GM18511 (cell line): ENCODE data around the gene UNKL.

Experiments used
- ATAC-seq: cut with Tn5 transposase; IDR thresholded peaks from one replicate; pipeline ENCODE4 v1.9.1; 2021; ENCODE audit warnings: mild to moderate bottlenecking, moderate library complexity; ENCODE audit not compliant: unreplicated experiment

The UNKL gene

GRCh38 chr16:1342526-1343427 is 71.7 kb downstream of the UNKL start:
- ATAC-seq = peak; percentile 86

GRCh38 chr16:1341495-1342420 is 72.7 kb downstream of the UNKL start:
- no peak for ATAC-seq

- no peak for ATAC-seq
Measured at GRCh38 chr16:1340730-1341494, 73.6 kb downstream of the UNKL start.

DNA sequence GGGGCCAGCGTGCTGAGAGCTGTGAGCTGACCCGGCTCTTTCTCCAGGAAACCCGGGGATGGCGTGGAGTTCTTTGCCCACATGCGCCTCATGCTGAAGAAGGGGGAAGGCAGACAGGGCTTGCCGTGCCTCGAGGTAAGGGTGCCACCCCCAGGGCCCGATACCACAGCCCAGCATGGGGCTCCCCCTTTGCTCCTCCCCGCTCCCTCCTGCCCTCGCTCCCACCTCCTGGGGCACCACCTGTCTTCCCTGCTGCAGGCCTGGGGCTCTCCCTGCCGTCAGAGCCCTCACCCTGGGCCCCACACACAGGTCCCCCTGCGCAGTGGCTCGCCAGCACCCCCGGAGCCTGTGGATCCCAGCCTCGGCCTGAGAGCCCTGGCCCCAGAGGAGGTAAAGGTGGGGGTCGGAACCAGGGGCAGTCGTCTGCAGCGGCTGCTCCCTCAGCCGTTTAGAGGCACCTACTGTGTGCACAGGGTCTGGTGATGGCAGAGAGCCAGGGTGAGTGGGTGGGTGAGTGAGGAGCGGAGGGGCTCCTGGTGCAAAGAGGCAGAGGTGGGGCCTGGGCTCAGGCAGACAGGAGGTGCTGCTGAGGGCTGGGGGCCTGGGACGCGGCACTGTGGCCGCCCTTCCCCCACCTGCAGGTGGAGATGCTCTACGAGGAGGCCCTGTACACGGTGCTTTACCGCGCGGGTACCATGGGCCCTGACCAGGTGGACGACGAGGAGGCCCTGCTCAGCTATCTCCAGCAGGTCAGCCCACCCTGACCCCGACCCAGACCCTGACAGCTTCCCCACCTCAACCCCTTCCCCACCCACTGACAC is 75.4 kb downstream of the UNKL start:
- no peak for ATAC-seq

GRCh38 chr16:1338119-1338730 is 76.3 kb downstream of the UNKL start:
- ATAC-seq = no peak

GRCh38 chr16:1337486-1337885 is 77.0 kb downstream of the UNKL start:
- no peak for ATAC-seq

DNA sequence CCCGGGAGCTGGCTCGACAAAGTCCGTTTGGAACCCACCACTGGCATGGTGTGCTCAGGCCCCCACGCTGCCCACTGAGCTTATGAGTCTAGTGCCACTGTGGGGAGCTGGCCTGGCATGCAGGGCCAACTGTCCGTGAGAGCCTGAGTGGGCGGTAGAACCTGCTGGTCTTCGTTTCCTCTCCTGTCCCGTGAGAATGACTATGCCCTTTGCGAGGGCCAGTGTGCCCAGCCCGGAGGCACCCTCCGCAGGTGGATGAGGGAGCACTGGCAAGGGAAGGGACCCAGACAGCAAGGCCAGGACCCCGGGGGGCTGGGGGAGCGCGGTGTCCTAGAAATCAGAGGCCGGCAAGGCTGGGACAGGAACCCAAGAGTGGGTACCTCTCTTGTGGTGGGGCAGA is 77.9 kb downstream of the UNKL start:
- no peak for ATAC-seq

- no peak for ATAC-seq
Measured at GRCh38 chr16:1335996-1336395, 78.5 kb downstream of the UNKL start.

- ATAC-seq = no peak
Measured at GRCh38 chr16:1335211-1335971, 79.1 kb downstream of the UNKL start.

GRCh38 chr16:1334739-1335138 is 79.8 kb downstream of the UNKL start:
- ATAC-seq = no peak

DNA sequence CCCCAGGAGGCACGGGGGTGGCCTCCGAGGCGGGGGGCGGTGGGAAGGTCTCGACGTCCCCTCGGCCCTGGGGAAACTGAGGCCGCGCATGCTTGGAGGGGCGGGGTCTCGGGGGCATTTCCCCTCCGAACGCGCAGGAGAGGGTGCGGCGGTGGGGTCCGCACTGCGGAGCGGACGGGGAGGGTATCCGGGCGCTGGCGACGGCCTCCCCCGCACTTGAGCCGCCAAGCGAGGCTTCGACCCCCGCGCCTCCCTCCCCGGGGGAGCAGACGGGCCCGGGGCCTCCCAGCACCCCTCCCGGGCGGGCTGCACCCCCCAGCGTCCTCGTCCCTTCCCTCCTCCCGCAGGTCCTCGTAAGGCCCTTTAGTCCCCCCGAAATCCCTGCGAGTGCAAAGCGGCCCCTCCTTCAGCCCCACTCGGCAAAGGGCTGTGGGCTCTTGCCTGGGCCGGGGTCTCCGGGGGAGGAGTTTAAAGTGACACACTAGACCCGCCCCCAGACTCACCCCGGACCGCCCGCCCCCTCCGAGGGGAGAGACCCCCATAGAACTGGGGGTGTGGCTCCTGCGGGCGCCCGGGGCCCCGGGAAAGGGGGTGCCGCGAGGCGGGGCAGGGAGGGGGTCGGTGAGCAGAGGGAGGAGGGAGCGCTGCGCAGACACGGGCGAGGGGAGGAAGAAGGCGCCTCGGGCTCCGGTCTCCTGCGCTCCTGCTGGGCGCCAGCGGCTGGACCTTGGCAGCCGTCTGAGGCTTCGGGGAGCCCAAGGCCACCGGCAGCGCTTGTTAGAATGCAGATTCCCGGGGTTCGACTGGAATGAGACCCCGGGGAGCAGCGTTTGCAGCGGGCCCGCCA is 80.4 kb downstream of the UNKL start:
- no peak for ATAC-seq

DNA sequence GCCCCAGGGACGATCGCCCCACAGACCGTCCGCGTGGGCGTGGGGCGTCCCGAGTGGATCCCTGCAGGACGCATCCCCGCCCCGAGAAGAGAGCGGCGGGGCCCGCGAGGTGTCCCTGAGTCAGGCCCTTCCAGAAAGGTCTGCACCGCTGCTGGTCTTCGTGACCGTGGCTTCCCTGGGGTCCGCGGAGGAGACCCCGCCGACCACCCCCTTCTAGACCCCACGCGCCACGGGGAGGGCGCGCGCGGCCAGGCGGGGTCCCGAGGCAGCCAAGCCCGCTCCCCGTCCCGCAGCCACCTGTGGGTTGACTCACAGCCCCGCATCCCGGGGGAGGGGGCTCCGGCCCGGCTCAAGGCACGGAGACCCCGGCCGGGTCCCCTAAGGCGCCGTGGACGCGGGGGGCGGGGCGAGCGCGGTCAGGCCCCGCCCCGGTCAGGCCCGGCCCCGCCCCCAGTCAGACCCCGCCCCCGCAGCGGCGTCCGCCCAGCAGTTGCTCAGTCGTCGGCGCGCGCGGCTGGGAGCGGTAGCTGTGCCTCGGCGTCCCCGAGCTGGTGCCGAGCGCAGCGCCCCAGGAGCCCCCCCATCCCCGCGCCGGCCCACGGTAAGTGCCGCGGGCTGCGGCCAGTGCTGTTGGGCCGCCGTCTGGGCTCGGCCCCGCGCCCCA is 81.2 kb downstream of the UNKL start, which contains the start of gene BAIAP3:
BAIAP3 (plus strand) TSS at position 497 of the 664 bp plus-strand sequence. CDS start 4,905 bp downstream, outside the sequence.
- no peak for ATAC-seq

DNA sequence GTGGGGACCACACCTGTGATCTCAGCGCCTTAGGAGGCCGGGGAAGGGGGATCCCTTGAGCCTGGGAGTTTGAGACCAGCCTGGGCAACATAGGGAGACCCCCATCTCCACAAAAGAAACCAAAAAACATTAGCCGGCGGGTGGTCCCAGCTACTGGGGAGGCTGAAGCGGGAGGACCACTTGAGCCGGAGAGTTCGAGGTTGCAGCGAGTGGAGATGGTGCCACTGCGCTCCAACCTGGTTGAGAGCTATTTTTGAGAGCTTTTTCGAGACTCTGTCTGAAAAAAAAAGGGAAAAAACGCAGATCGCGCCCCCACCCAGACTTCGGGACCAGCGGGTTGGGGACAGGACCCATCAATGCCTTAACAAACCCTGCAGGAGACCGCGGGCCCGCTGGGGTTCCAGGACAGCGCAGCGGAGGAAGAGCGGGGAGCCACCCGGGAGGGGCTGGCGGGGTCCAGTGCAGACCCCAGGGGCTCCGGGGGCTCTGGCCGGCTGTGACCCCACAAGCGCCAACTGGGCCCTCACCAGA is 81.8 kb downstream of the UNKL start:
- ATAC-seq = no peak

GRCh38 chr16:1331712-1332617 is 82.5 kb downstream of the UNKL start:
- ATAC-seq = peak; percentile 69

DNA sequence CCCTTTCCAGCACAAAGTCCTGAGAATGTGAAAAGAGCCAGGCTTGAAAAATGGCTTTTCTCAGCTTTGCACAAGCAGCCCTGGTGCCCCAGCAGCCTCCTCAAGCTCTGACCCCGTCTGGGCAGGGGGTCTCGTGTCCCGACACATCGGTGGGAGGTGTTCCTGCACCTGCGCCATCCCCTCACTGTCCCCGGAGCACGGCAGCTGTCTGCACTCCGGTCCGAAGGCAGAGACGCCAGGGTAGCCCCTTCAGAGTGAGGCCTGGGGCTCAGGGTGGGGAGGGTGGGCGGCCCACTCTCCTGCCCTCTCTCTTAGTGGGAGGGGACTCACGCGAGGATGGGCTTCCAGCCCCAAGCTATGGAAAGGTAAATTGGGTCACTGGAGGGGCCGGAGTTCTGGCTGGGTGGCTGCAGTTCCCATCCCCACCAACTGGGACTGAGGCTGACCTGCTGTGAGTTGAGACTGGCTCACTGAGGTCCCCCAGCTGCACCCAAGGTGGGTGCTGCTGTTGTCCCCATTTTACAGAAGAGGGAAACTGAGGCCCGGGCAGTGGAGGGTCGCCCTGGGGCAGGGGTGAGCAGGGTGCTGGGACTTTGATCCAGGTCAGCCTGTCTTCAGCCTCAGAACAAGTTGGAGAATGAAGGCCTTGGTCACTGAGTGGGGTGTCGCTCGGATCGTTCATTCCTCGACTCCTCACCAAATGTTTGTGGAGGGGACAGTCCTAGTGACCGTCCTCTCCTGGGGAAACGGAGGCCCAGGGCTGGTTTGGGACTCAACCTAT is 83.4 kb downstream of the UNKL start:
- ATAC-seq = no peak
